ENCODE results near the gene LMF1. TPM values are rescaled to one million over a fixed set of nuclear protein-coding genes. Genes with fewer than 3 reads are reported as not detected.

The LMF1 gene
- polyA plus RNA-seq, 3 donors: 5.9 to 14.7 (median 10.6) TPM

DNA sequence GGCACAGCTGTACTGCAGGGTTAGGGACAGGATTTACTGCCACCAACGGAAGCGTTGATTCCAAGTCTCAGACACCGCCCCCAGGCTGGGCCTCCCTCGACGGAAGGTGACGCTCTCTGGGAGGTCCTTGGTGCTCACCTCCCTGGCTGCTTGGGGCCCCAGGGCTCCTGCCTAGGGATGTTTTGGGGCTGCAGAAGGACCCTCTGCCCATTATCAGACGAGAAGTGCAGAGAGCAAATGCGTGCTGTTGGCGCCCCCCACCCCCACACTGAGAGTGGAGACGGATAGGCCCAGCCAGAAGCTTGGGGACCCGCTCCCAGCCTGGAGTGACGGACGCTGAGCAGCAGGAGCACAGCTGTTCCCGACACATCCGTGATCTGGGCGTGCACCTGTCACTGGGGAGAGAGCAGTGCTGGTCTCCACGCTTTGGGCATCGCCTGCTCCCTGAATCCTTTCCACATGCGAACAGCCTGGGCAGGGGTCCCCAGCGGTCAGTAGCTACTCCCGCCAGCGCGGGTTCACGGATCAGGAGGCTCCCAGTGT, 5.7 kb upstream of the LMF1 start:
- TF ChIP-seq, protein P1, sequence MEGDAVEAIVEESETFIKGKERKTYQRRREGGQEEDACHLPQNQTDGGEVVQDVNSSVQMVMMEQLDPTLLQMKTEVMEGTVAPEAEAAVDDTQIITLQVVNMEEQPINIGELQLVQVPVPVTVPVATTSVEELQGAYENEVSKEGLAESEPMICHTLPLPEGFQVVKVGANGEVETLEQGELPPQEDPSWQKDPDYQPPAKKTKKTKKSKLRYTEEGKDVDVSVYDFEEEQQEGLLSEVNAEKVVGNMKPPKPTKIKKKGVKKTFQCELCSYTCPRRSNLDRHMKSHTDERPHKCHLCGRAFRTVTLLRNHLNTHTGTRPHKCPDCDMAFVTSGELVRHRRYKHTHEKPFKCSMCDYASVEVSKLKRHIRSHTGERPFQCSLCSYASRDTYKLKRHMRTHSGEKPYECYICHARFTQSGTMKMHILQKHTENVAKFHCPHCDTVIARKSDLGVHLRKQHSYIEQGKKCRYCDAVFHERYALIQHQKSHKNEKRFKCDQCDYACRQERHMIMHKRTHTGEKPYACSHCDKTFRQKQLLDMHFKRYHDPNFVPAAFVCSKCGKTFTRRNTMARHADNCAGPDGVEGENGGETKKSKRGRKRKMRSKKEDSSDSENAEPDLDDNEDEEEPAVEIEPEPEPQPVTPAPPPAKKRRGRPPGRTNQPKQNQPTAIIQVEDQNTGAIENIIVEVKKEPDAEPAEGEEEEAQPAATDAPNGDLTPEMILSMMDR (IDR thresholded peaks at IDR 0.05): no peak
- Mint-ChIP-seq H3K36me3 (peaks cover 0 to 3% of the 10 kb centered on the region in 2 donors), H3K4me3 (no peak overlapping the region), H3K4me1 (peaks cover 4% of the 10 kb centered on the region), H3K27ac (no peak overlapping the region), H3K9me3 (peaks cover 2 to 8% (median 5%) of the 10 kb centered on the region in 7 donors), H3K27me3 (ENCODE audit: low read depth in 3 of 3) (peaks cover 36 to 63% (median 49%) of the 10 kb centered on the region in 3 donors)
- no peaks in the 10 kb centered on the region for H3K36me3 ChIP-seq (replicated peaks in 1 of 2; ENCODE audit: control insufficient read depth in 1 of 2, insufficient read depth in 2 of 2, low read length in 2 of 2)
- intact Hi-C loops (cut with micrococcal nuclease): no loop called here
- H3K27me3 ChIP-seq (ENCODE audit: control insufficient read depth in 2 of 2, insufficient read depth in 2 of 2, low read length in 2 of 2): peaks cover 10 to 41% of the 10 kb centered on the region in 2 donors
- peak overlapping the region; percentile 4 for H3K9ac ChIP-seq (ENCODE audit: insufficient read depth, low read length, poor library complexity, severe bottlenecking)
- no peak overlapping the region for H3K27ac ChIP-seq (ENCODE audit: low read depth in 1 of 2, low read length in 2 of 2)
- H3K4me1 ChIP-seq (ENCODE audit: control insufficient read depth in 1 of 2, insufficient read depth in 2 of 2, low read length in 2 of 2): peaks cover under 1 to 1% of the 10 kb centered on the region in 2 donors
- no peaks in the 10 kb centered on the region for H3K79me2 ChIP-seq (ENCODE audit: insufficient read depth, low read length)
- no peak overlapping the region for H3K4me2 ChIP-seq (replicated peaks; ENCODE audit: extremely low read depth, low read length, poor library complexity, severe bottlenecking)
- H4K20me1 ChIP-seq (ENCODE audit: insufficient read depth, low read length): no peaks in the 10 kb centered on the region
- no peak overlapping the region for H3K4me3 ChIP-seq (replicated peaks in 1 of 3; ENCODE audit: low read depth in 2 of 3, low read length in 3 of 3)
- no peak overlapping the region for H2AFZ ChIP-seq (ENCODE audit: insufficient read depth, low read depth, low read length, poor library complexity, severe bottlenecking)
- no peak for DNase-seq
- 72% methylated on average over 24 of the region's 24 CpGs for WGBS (ENCODE audit: insufficient coverage)
- H3K9me3 ChIP-seq (replicated peaks in 1 of 2; ENCODE audit: control insufficient read depth in 1 of 2, insufficient read depth in 1 of 2, low read length in 2 of 2): peaks cover 0 to 3% of the 10 kb centered on the region in 2 donors

DNA sequence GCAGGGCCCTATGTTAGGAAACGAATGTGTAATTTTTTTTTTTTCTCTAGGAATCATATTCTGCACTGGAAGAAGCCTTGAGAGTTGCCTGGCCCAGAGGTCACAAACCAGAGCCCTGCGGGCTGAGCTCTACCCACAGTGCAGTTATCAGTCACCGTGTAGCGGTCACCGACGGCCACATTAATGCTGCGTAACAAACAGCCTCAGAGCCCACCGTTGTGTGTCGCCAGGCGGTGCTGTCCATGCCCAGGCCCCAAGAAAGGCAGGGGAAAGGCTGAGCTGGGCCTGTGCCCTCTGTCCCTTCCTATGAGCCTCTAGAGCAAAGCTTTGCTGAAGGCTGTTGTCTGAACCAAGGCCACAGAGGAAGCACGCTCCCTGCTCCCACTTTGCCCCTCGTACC, 4.5 kb upstream of the LMF1 start:
- DNase-seq: no peak
- Mint-ChIP-seq H3K4me3 (no peak overlapping the region), H3K27me3 (ENCODE audit: low read depth in 3 of 3) (peaks cover 34 to 57% (median 44%) of the 10 kb centered on the region in 3 donors), H3K36me3 (peaks cover 0 to 3% of the 10 kb centered on the region in 2 donors), H3K9me3 (peaks cover 1 to 8% (median 4%) of the 10 kb centered on the region in 7 donors), H3K27ac (no peak overlapping the region), H3K4me1 (peaks cover 2% of the 10 kb centered on the region)
- 94% methylated on average over 11 of the region's 12 CpGs for WGBS (ENCODE audit: insufficient coverage)
- no peak overlapping the region for H3K27ac ChIP-seq (ENCODE audit: low read depth in 1 of 2, low read length in 2 of 2)
- no peak overlapping the region for H2AFZ ChIP-seq (ENCODE audit: insufficient read depth, low read depth, low read length, poor library complexity, severe bottlenecking)
- TF ChIP-seq, protein P1 (IDR thresholded peaks at IDR 0.05): no peak
- H3K27me3 ChIP-seq (ENCODE audit: control insufficient read depth in 2 of 2, insufficient read depth in 2 of 2, low read length in 2 of 2): peaks cover 8 to 38% of the 10 kb centered on the region in 2 donors
- H3K4me3 ChIP-seq (replicated peaks in 1 of 3; ENCODE audit: low read depth in 2 of 3, low read length in 3 of 3): no peak overlapping the region
- H3K9ac ChIP-seq (ENCODE audit: insufficient read depth, low read length, poor library complexity, severe bottlenecking): no peak overlapping the region
- no peak overlapping the region for H3K4me2 ChIP-seq (replicated peaks; ENCODE audit: extremely low read depth, low read length, poor library complexity, severe bottlenecking)
- intact Hi-C loops (cut with micrococcal nuclease): no loop called here
- H3K9me3 ChIP-seq (replicated peaks in 1 of 2; ENCODE audit: control insufficient read depth in 1 of 2, insufficient read depth in 1 of 2, low read length in 2 of 2): peaks cover 0 to 3% of the 10 kb centered on the region in 2 donors
- H3K36me3 ChIP-seq (replicated peaks in 1 of 2; ENCODE audit: control insufficient read depth in 1 of 2, insufficient read depth in 2 of 2, low read length in 2 of 2): no peaks in the 10 kb centered on the region
- no peaks in the 10 kb centered on the region for H4K20me1 ChIP-seq (ENCODE audit: insufficient read depth, low read length)
- H3K4me1 ChIP-seq (ENCODE audit: control insufficient read depth in 1 of 2, insufficient read depth in 2 of 2, low read length in 2 of 2): peaks cover 5 to 11% of the 10 kb centered on the region in 2 donors
- no peaks in the 10 kb centered on the region for H3K79me2 ChIP-seq (ENCODE audit: insufficient read depth, low read length)

Data from CD14-positive monocyte (primary cell).